NCI-H2081 treated with DMSO at 0.1 percent for 48 hours (cell line): ENCODE measurements around the gene EPHB2.

Experiments
- DNase-seq: peaks from one replicate; lab custom pipeline; 2025; lab: John Stamatoyannopoulos, UW

Gene EPHB2

GRCh38 chr1:22884806-22885530 lies 174.3 kb downstream of the EPHB2 start:
- no peak for DNase-seq

GRCh38 chr1:22886211-22886610 lies 175.6 kb downstream of the EPHB2 start:
- DNase-seq, result no peak

- DNase-seq, result no peak
Measured at GRCh38 chr1:22887491-22887890, 176.9 kb downstream of the EPHB2 start.

GRCh38 chr1:22888320-22889075 lies 177.9 kb downstream of the EPHB2 start:
- DNase-seq, result no peak

GRCh38 chr1:22889213-22889827 lies 178.7 kb downstream of the EPHB2 start:
- DNase-seq, result no peak

- DNase-seq, result no peak
Measured at GRCh38 chr1:22892789-22893188, 182.2 kb downstream of the EPHB2 start.

GRCh38 chr1:22893292-22893691 lies 182.7 kb downstream of the EPHB2 start:
- DNase-seq, result no peak

GRCh38 chr1:22895357-22895756 lies 184.7 kb downstream of the EPHB2 start:
- DNase-seq, result no peak

GRCh38 chr1:22896184-22896583 lies 185.5 kb downstream of the EPHB2 start:
- no peak for DNase-seq

- DNase-seq, result no peak
Measured at GRCh38 chr1:22900451-22900850, 189.8 kb downstream of the EPHB2 start.

GRCh38 chr1:22903113-22903512 lies 192.5 kb downstream of the EPHB2 start:
- no peak for DNase-seq

GRCh38 chr1:22906968-22907367 lies 196.3 kb downstream of the EPHB2 start:
- DNase-seq, result no peak

GRCh38 chr1:22907528-22907927 lies 196.9 kb downstream of the EPHB2 start:
- DNase-seq, result no peak

- DNase-seq, result no peak
Measured at GRCh38 chr1:22908880-22909426, 198.3 kb downstream of the EPHB2 start.

GRCh38 chr1:22910286-22910685 lies 199.6 kb downstream of the EPHB2 start:
- no peak for DNase-seq

GRCh38 chr1:22910986-22911651 lies 200.5 kb downstream of the EPHB2 start:
- DNase-seq, result no peak

- no peak for DNase-seq
Measured at GRCh38 chr1:22912311-22912710, 201.7 kb downstream of the EPHB2 start.

- no peak for DNase-seq
Measured at GRCh38 chr1:22913421-22914141, 202.9 kb downstream of the EPHB2 start.

GRCh38 chr1:22914156-22914555 lies 203.5 kb downstream of the EPHB2 start:
- DNase-seq, result no peak

- no peak for DNase-seq
Measured at GRCh38 chr1:22914633-22915217, 204.1 kb downstream of the EPHB2 start.

- DNase-seq, result no peak
Measured at GRCh38 chr1:22915231-22915630, 204.6 kb downstream of the EPHB2 start.
